HUES6 (cell line): ENCODE measurements around the gene EZR.

Experiments used
- H3K27ac ChIP-seq: 2 replicates; pipeline ENCODE4 v1.7.0; 2013; ENCODE audit warnings: low read depth, mild to moderate bottlenecking, low read length, inconsistent platforms
- H3K27me3 ChIP-seq: 2 replicates; pipeline ENCODE4 v1.6.1; 2013; ENCODE audit warnings: low read length; ENCODE audit not compliant: control insufficient read depth, insufficient read depth
- H3K36me3 ChIP-seq: 2 replicates; pipeline ENCODE4 v1.6.1; 2013; ENCODE audit warnings: low read length; ENCODE audit not compliant: control insufficient read depth, insufficient read depth
- H3K4me1 ChIP-seq: 2 replicates; pipeline ENCODE4 v1.6.1; 2013; ENCODE audit warnings: low read length; ENCODE audit not compliant: control insufficient read depth, insufficient read depth
- H3K4me3 ChIP-seq: 2 replicates; pipeline ENCODE4 v1.5.1; 2013; ENCODE audit warnings: low read depth, low read length
- H3K9ac ChIP-seq: one replicate; pipeline ENCODE4 v1.6.1; 2013; ENCODE audit warnings: mild to moderate bottlenecking, low read length
- H3K9me3 ChIP-seq: 2 replicates; pipeline ENCODE4 v1.6.1; 2013; ENCODE audit warnings: low read depth, low read length; ENCODE audit not compliant: control insufficient read depth, insufficient read depth

Gene EZR

GRCh38 chr6:158771399-158772152 lies 47.6 kb downstream of the EZR start:
- Histone ChIP-seq H3K4me3 (no peak overlapping the region), H3K4me1 (peaks cover 26% of the 10 kb centered on the region; the same call in 1 of the 2 replicates), H3K9ac (no peak overlapping the region), H3K36me3 (peaks cover 100% of the 10 kb centered on the region), H3K9me3 (no peaks in the 10 kb centered on the region), H3K27ac (no peak overlapping the region), H3K27me3 (no peaks in the 10 kb centered on the region)

DNA sequence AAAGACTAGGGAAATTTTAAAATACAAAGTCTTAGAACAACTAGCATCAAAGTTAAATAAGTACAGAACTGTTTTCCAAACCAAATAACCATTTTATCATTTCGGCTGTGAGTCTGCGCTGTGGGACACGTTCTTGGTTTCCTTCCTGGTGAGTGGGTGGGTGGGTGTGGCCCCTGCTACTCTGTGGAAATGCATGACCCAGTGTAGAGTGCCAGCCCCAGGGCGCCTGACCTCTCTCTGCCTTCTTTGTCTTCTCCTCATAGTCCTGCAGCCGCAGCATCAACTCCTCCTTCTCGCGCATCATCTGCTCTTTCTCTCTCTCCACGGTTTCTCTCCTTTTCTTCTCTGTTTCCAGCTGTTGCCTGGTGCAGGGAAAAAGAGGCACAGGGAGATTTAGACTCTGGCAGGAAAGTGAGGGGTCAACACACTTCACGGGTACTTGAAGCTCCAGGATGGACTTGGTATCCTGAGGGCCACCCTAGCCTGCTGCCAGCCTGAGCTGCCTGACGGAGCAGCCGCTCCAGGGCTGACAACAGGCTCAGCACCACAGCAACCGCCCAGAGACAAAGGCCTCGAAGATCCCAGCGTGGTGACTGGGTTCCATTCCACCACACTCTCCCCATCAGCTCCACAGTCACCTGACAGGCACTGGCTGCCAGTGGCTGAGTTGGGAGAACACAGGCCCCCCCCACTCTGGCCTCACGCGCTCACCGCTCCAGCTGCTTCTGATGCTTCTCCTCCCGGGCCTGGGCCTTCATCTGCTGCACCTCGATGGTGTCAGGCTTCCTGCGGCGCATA lies 48.4 kb downstream of the EZR start:
- Histone ChIP-seq H3K9me3 (no peaks in the 10 kb centered on the region), H3K27me3 (no peaks in the 10 kb centered on the region), H3K4me1 (peaks cover 26% of the 10 kb centered on the region; the same call in 1 of the 2 replicates), H3K9ac (no peak overlapping the region), H3K4me3 (no peak overlapping the region), H3K36me3 (peaks cover 100% of the 10 kb centered on the region), H3K27ac (no peak overlapping the region)

DNA sequence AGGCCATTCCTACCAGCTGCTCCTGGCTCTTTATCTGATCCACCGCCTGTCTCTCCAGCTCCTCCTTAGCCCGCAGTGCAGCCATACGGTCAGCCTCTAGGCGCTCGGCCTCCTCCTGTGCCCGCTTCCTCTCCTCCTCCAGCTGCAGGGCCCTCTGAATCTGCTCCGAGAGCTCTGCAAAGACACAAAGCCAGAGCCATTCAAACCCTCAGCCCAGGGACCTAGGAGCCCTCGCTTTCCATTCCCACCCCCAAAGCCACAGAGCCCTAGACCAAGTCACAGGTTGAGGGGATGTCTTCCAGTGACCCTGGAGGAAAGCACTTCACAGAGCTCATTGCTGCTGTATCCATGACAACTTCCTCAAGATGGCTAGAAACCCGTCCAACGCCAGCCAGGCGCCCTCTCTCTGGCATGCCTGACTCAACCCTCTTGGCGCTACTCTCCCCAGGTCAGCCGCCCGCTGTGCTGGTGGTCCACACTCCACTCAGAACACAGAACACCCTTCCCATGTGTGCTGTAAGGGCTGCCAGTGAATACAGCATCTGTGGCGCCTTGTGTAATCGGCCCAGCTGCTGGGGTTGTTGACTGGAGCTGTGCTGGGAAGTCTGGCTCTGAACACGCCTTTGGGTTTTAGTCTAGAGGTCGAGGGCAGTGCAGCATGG lies 49.3 kb downstream of the EZR start:
- no peak overlapping the region for H3K4me3 ChIP-seq
- H3K27me3 ChIP-seq, result no peaks in the 10 kb centered on the region
- no peak overlapping the region for H3K27ac ChIP-seq
- no peak overlapping the region for H3K9ac ChIP-seq
- peaks cover 99% of the 10 kb centered on the region for H3K36me3 ChIP-seq
- peaks cover 26% of the 10 kb centered on the region; the same call in 1 of the 2 replicates for H3K4me1 ChIP-seq
- H3K9me3 ChIP-seq, result no peaks in the 10 kb centered on the region

DNA sequence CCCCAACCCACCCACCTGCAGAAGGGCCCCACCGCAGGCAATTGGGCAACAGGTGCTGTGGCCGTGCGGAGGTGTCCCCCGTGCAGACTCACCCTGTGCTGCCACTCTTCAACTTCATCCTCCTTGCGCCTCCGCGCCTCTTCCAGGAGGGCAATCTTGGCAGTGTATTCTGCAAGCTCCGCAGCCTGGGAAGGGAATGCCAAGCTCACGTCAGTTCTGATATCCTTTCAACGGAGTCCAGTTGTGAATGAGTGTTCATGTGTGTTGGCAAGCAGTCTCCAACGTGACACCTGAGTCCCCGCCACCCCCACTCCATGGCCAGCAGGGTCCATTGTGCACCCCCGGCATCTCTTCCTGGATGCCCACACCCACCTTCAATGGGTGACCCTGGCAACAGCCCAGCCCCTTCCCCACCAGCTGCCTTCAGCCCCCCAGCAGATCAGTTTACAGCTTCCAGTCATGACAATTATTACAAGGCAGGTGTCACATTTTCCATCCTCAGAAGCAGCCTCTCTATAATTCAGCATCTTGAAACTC lies 49.9 kb downstream of the EZR start:
- H3K9me3 ChIP-seq, result no peaks in the 10 kb centered on the region
- no peak overlapping the region for H3K4me3 ChIP-seq
- no peak overlapping the region for H3K9ac ChIP-seq
- H3K27me3 ChIP-seq, result no peaks in the 10 kb centered on the region
- no peak overlapping the region for H3K27ac ChIP-seq
- peaks cover 98% of the 10 kb centered on the region for H3K36me3 ChIP-seq
- H3K4me1 ChIP-seq, result peaks cover 22% of the 10 kb centered on the region; the same call in 1 of the 2 replicates

- Histone ChIP-seq H3K27me3 (no peaks in the 10 kb centered on the region), H3K36me3 (peaks cover 90% of the 10 kb centered on the region), H3K4me3 (no peak overlapping the region), H3K27ac (no peak overlapping the region), H3K4me1 (peaks cover 15% of the 10 kb centered on the region; the same call in 1 of the 2 replicates), H3K9me3 (no peaks in the 10 kb centered on the region), H3K9ac (no peak overlapping the region)
Observed at GRCh38 chr6:158768436-158768835, 50.7 kb downstream of the EZR start.

DNA sequence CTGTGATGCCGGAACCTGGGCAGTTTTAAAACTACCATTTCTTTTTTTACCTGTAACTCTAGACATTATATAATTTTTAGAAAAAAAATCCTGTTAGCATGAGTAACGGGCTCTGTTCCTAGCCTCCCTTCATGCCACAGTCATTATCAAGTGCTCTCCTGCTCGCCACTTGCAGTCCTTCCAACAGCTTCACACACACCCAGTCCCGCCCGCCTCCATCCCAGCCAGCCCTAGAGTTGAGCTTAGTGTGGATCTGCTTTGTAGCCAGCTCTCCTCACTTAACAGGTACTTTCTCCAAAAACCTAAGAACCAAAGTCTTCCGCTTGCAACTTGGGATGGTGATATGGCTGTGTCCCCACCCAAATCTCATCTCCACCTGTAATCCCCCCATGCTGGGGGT lies 51.5 kb downstream of the EZR start:
- Histone ChIP-seq H3K27ac (no peak overlapping the region), H3K9me3 (no peaks in the 10 kb centered on the region), H3K36me3 (peaks cover 82% of the 10 kb centered on the region), H3K9ac (no peak overlapping the region), H3K4me1 (peaks cover 10% of the 10 kb centered on the region; the same call in 1 of the 2 replicates), H3K4me3 (no peak overlapping the region), H3K27me3 (no peaks in the 10 kb centered on the region)

DNA sequence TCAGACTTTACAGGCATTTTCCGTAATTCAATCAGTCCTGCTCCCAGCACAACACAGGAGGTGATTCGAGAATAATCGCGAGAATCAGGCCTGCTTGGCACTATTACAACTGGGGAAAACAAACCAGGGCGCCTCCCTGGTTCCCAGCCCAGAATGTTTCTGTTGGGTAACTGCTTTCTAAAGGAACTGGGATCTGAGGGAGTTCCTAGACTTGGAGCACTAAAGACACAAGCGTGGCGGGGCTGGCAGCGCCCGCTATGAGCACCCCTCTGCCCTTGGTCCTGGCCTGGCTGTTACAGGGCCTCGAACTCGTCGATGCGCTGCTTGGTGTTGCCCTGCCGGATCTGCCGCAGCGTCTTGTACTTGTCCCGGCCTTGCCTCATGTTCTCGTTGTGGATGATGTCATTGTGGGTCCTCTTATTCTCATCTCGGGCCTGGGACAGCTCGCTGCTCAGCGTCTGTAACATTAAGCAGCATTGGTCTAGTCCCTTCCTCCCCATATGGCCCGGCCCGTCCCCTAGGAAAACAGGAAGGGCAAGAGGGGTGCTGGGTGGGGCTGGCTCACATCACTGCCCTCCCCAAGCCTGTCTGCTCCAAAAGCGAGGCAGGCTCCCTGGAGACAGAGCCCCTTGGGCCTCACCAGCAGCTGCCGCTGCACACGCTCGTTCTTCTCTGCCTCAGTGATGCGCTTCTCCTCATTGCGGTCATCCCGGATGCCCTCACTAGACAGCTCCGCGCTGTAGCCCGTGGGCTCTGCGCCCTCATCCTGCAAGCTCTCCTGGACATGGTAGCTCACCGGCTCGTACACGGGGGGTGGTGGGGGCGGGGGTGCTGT lies 52.3 kb downstream of the EZR start:
- Histone ChIP-seq H3K27ac (no peak overlapping the region), H3K9me3 (no peaks in the 10 kb centered on the region), H3K36me3 (peaks cover 74% of the 10 kb centered on the region), H3K4me3 (no peak overlapping the region), H3K4me1 (peaks cover 3% of the 10 kb centered on the region; the same call in 1 of the 2 replicates), H3K27me3 (no peaks in the 10 kb centered on the region), H3K9ac (no peak overlapping the region)

- H3K27ac ChIP-seq, result no peak overlapping the region
- no peaks in the 10 kb centered on the region for H3K9me3 ChIP-seq
- no peaks in the 10 kb centered on the region for H3K27me3 ChIP-seq
- peaks cover 8% of the 10 kb centered on the region for H3K4me1 ChIP-seq
- H3K4me3 ChIP-seq, result no peak overlapping the region
- no peak overlapping the region for H3K9ac ChIP-seq
- peaks cover 61% of the 10 kb centered on the region for H3K36me3 ChIP-seq
Observed at GRCh38 chr6:158765499-158766068, 53.6 kb downstream of the EZR start.

- peaks cover 55% of the 10 kb centered on the region for H3K36me3 ChIP-seq
- H3K27ac ChIP-seq, result no peak overlapping the region
- no peaks in the 10 kb centered on the region for H3K27me3 ChIP-seq
- no peak overlapping the region for H3K4me3 ChIP-seq
- H3K9me3 ChIP-seq, result no peaks in the 10 kb centered on the region
- no peak overlapping the region for H3K9ac ChIP-seq
- peaks cover 8% of the 10 kb centered on the region for H3K4me1 ChIP-seq
Observed at GRCh38 chr6:158764926-158765325, 54.2 kb downstream of the EZR start.
